HepG2 (cell line): ENCODE results near the gene TMEM225B. TPM values are rescaled to one million over a fixed set of nuclear protein-coding genes. Genes with fewer than 3 reads are reported as not detected.

Experiments used
- ATAC-seq: fragments of 200-7000 bp; cut with Tn5 transposase; 3 replicates; pipeline ENCODE4 v1.9.1; 2020; ENCODE audit warnings: mild to moderate bottlenecking, moderate library complexity
- BruUV-seq: library from RNA; stranded (reverse); fragments of 400-500 nt; replicated peaks from 2 replicates; lab custom pipeline; 2021; lab: Mats Ljungman, UMichigan
- CTCF ChIA-PET: fragments of 300-600 bp; formaldehyde crosslinking; extraction: SDS; loops from one replicate; lab custom pipeline; 2021; ENCODE audit warnings: low total read pairs, inconsistent platforms, low intra/inter-chr PET ratio; lab: Yijun Ruan, JAX
- POLR2A ChIA-PET: fragments of 350-600 bp; sonication (Branson Sonifier 250); formaldehyde crosslinking; loops from one replicate; lab custom pipeline; 2020; ENCODE audit warnings: antibody characterized with exemption, inconsistent platforms; lab: Yijun Ruan, JAX
- DNase-seq: peaks from one replicate; pipeline ENCODE4 v3.0.0-alpha.2; 2015; ENCODE audit warnings: low spot score
- FAIRE-seq: peaks from 3 replicates; lab custom pipeline; 2011; peaks lifted over from hg19 to GRCh38; lab: Jason Lieb, UNC
- H2AFZ ChIP-seq: one replicate; pipeline ENCODE4 v1.6.1; 2011; ENCODE audit warnings: low read length, inconsistent platforms
- H3K27ac ChIP-seq: fragments of 300-600 bp; 3 replicates; pipeline ENCODE4 v1.8.0; 2011; ENCODE audit warnings: mixed run types, mild to moderate bottlenecking, mixed read lengths, low read length, inconsistent platforms; ENCODE audit not compliant: insufficient read depth; ENCODE audit errors: extremely low read length
- H3K27me3 ChIP-seq, 2 experiments: fragments of 200-600 bp in 1 of 2; 2 replicates in 1 of 2; 3 replicates in 1 of 2; pipeline versions ENCODE4 v1.6.0 to v1.8.0; 2011; ENCODE audit warnings: low read length in 2 of 2, mild to moderate bottlenecking in 2 of 2, moderate library complexity in 2 of 2, inconsistent platforms in 1 of 2; ENCODE audit not compliant: insufficient read depth in 2 of 2, control insufficient read depth in 1 of 2
- H3K36me3 ChIP-seq, 2 experiments: fragments of 200-600 bp in 1 of 2; replicated peaks in 1 of 2; 2 replicates in 1 of 2; 3 replicates in 1 of 2; pipeline versions ENCODE4 v1.5.1 to v1.8.0; 2011; ENCODE audit warnings: low read length in 2 of 2, inconsistent platforms in 1 of 2; ENCODE audit not compliant: insufficient read depth in 2 of 2, control insufficient read depth in 1 of 2
- H3K4me1 ChIP-seq: 2 replicates; pipeline ENCODE4 v1.5.1; 2012; ENCODE audit warnings: low read length, inconsistent platforms; ENCODE audit not compliant: insufficient read depth
- H3K4me2 ChIP-seq: 2 replicates; pipeline ENCODE4 v1.6.0; 2011; ENCODE audit warnings: low read depth, low read length, inconsistent platforms
- H3K4me3 ChIP-seq, 3 experiments: fragments of 200-600 bp in 1 of 3; sonication (generic), shearing (Covaris generic) in 1 of 3; replicated peaks in 1 of 3; 2 replicates each; pipeline ENCODE4 v1.5.1; 2011 to 2016; ENCODE audit warnings: low read length in 3 of 3, inconsistent platforms in 2 of 3, low read depth in 2 of 3, mild to moderate bottlenecking in 2 of 3, control low read depth in 1 of 3, mixed read lengths in 1 of 3; ENCODE audit not compliant: insufficient read depth in 1 of 3
- H3K79me2 ChIP-seq: one replicate; pipeline ENCODE4 v1.6.1; 2011; ENCODE audit warnings: low read length, inconsistent platforms; ENCODE audit not compliant: insufficient read depth
- H3K9ac ChIP-seq: 2 replicates; pipeline ENCODE4 v1.6.0; 2011; ENCODE audit warnings: mild to moderate bottlenecking, low read depth, low read length, inconsistent platforms; ENCODE audit not compliant: insufficient read depth
- H3K9me3 ChIP-seq: 2 replicates; pipeline ENCODE4 v1.5.1; 2012; ENCODE audit warnings: mild to moderate bottlenecking, low read length
- H4K20me1 ChIP-seq: 2 replicates; pipeline ENCODE4 v1.6.0; 2011; ENCODE audit warnings: inconsistent platforms, mild to moderate bottlenecking, low read length, moderate library complexity; ENCODE audit not compliant: insufficient read depth
- DNMT1 ChIP-seq: sonication (generic); formaldehyde crosslinking; IDR thresholded peaks from 2 replicates; pipeline ENCODE4 v1.5.1; 2020; ENCODE audit warnings: mild to moderate bottlenecking, missing genetic modification reagents
- FUBP1 ChIP-seq: sonication (generic); formaldehyde crosslinking; IDR thresholded peaks from 2 replicates; pipeline ENCODE4 v1.5.1; 2020; ENCODE audit warnings: missing genetic modification reagents, mild to moderate bottlenecking, borderline replicate concordance
- PAF1 ChIP-seq: IDR thresholded peaks from 2 replicates; pipeline ENCODE4 v1.6.1; 2016; ENCODE audit warnings: missing genetic modification reagents, missing compliant biosample characterization
- ZFP90 ChIP-seq: sonication (generic); formaldehyde crosslinking; IDR thresholded peaks from 2 replicates; pipeline ENCODE4 v1.8.0; 2022; ENCODE audit warnings: missing genetic modification reagents, mild to moderate bottlenecking, inconsistent platforms, borderline replicate concordance
- ZNF441 ChIP-seq: sonication (generic); formaldehyde crosslinking; IDR thresholded peaks from 2 replicates; pipeline ENCODE4 v1.7.0; 2021; ENCODE audit warnings: missing genetic modification reagents, borderline replicate concordance
- ZNF577 ChIP-seq: sonication (generic); formaldehyde crosslinking; IDR thresholded peaks from 2 replicates; pipeline ENCODE4 v1.4.0; 2020; ENCODE audit warnings: mild to moderate bottlenecking, low read depth, missing genetic modification reagents, borderline replicate concordance
- WGBS: methylation state at CpG from one replicate; pipeline ENCODE4 v1.1.6; 2017; ENCODE audit warnings: low lambda C conversion rate; 5-methylcytosine and 5-hydroxymethylcytosine counted together
- in situ Hi-C: cut with HindIII; loops from 2 replicates; pipeline ENCODE4 v1.10.0; 2017; ENCODE audit warnings: low pct_unique_long_range_greater_than_20kb; ENCODE audit not compliant: extremely low pct_ligation_motif_present
- intact Hi-C: fragments of 100-400 bp; cut with micrococcal nuclease; formaldehyde crosslinking; loops from one replicate; pipeline ENCODE4 v1.10.0; 2022; ENCODE audit not compliant: unreplicated experiment
- polyA plus RNA-seq, 8 experiments: library from polyadenylated mRNA; depleted of rRNA in 3 of 8; stranded (reverse) in 7 of 8; unstranded in 1 of 8; fragments of >200 nt; fragmentation: Illumina TruSeq in 4 of 8; extraction: Trizol in 4 of 8; gene quantifications; 2 replicates each; pipeline versions ENCODE4 v1.2.1 to v1.2.3, GENCODE V29; 2011 to 2016; ENCODE audit warnings: low read depth in 4 of 8, missing spikeins in 1 of 8, mixed read lengths in 1 of 8; ENCODE audit not compliant: insufficient read depth in 1 of 8
- total RNA-seq, 5 experiments: library from RNA; depleted of rRNA; stranded (reverse); fragments of >200 nt; fragmentation: Illumina TruSeq; extraction: Trizol; gene quantifications; 2 replicates each; pipeline ENCODE4 v1.2.3, GENCODE V29; 2016; ENCODE audit warnings: low read depth in 1 of 5

The TMEM225B gene
- total and polyA plus RNA-seq, 2 of the 13 experiments (the other 11 are each of a cell fraction or from before 2014, with no cell fraction given): 0.78 to 0.95 TPM

- TF ChIP-seq FUBP1 (CRISPR knock-in tag) (no peak), ZNF577 (CRISPR knock-in tag) (no peak), ZNF441 (no peak), DNMT1 (CRISPR knock-in tag) (no peak)
These were observed 26.3 kb upstream of the TMEM225B start (continued) for GRCh38 chr7:99571768-99572167.

GRCh38 chr7:99573257-99573656 lies 24.8 kb upstream of the TMEM225B start:
- H3K27ac ChIP-seq: no peak overlapping the region
- no peaks in the 10 kb centered on the region for H3K79me2 ChIP-seq
- H3K9me3 ChIP-seq: no peaks in the 10 kb centered on the region
- no TSS peak for BruUV-seq
- 95% methylated on average over 1 of the region's 1 CpG for WGBS
- POLR2A ChIA-PET: interaction anchor here (0.7 to 1.9 kb wide), 2 partner anchors 10 to 69 kb away, joined by 3 to 4 read pairs; partner anchors contain the start of gene ZKSCAN5
- no peaks in the 10 kb centered on the region for H3K4me1 ChIP-seq
- peaks cover 6 to 52% of the 10 kb centered on the region in 2 experiments for H3K36me3 ChIP-seq
- H3K9ac ChIP-seq: no peak overlapping the region
- H2AFZ ChIP-seq: no peak overlapping the region
- no peak for DNase-seq
- in situ Hi-C loops: no loop called here
- no peaks in the 10 kb centered on the region for H4K20me1 ChIP-seq
- H3K4me2 ChIP-seq: no peak overlapping the region
- H3K27me3 ChIP-seq: no peaks in the 10 kb centered on the region
- CTCF ChIA-PET: no interaction called here
- no peak for ATAC-seq
- intact Hi-C loops: no loop called here
- no peak overlapping the region for H3K4me3 ChIP-seq
- FAIRE-seq: no peak
- TF ChIP-seq ZFP90 (CRISPR knock-in tag) (no peak), PAF1 (0 out of 2 replicates have a peak, but pooled peaks have one; percentile 51)
